Peyer's patch (tissue), 4 donors: ENCODE measurements around the gene LRP5.

Experiments used
- POLR2A ChIP-seq, 2 donors: fragments of 450-650 bp; IDR thresholded peaks; one replicate each; pipeline ENCODE4 v1.5.1; 2017; ENCODE audit warnings: antibody characterized with exemption in 2 of 2, mild to moderate bottlenecking in 2 of 2, moderate library complexity in 2 of 2
- TF ChIP-seq, protein P1 (sequence below), 6 experiments: fragments of 450-650 bp in 4 of 6; fragments of 200-600 bp in 2 of 6; sonication (generic) in 1 of 6; IDR thresholded peaks; one replicate each; pipeline ENCODE4 v1.5.1; 2017 to 2019; ENCODE audit warnings: antibody characterized with exemption in 6 of 6, mild to moderate bottlenecking in 3 of 6, moderate library complexity in 1 of 6

DNA sequence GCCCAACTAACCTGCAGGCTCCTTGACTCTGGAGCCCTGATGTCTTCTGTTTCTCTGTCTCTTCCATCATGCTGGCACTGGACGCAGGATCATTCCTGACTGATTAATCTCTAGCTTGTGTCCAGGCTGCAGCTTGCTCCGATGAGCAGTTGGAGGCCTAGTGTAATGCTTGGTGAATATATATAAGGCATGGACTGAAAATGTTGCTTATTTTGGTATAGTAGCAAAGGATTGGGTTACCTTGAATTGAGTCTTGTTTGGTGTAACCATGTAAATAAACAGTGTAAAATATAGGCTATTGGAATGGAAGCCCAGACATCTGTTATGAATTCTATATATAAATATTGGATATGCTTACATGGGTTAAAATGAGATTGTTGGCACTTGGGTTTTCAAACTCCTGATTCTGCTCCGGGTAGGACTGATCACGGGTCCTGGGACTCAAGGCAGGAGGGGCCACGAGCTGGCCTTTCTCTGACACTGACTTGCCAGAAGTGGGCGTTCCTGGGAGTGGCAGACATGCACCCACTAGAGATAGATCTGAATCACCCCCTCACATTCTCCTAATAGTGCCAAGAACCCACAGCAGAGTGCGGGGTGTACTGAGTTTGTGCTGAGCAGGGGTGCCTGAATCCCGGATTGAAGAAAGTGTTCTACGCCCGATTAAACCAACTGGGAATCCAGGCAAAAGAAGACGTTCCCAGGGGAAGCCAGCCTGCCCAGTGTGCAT is 25.8 kb downstream of the LRP5 start:
- TF ChIP-seq, protein P1, sequence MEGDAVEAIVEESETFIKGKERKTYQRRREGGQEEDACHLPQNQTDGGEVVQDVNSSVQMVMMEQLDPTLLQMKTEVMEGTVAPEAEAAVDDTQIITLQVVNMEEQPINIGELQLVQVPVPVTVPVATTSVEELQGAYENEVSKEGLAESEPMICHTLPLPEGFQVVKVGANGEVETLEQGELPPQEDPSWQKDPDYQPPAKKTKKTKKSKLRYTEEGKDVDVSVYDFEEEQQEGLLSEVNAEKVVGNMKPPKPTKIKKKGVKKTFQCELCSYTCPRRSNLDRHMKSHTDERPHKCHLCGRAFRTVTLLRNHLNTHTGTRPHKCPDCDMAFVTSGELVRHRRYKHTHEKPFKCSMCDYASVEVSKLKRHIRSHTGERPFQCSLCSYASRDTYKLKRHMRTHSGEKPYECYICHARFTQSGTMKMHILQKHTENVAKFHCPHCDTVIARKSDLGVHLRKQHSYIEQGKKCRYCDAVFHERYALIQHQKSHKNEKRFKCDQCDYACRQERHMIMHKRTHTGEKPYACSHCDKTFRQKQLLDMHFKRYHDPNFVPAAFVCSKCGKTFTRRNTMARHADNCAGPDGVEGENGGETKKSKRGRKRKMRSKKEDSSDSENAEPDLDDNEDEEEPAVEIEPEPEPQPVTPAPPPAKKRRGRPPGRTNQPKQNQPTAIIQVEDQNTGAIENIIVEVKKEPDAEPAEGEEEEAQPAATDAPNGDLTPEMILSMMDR (IDR thresholded peaks at IDR 0.05) = no peak
- no peak for TF ChIP-seq POLR2A (IDR thresholded peaks at IDR 0.05)
